HG03571 (cell line): Measurements from ENCODE around the gene CLTC.

Experiments
- ATAC-seq: cut with Tn5 transposase; IDR thresholded peaks from one replicate; pipeline ENCODE4 v1.9.1; 2021; ENCODE audit not compliant: unreplicated experiment

CLTC gene

GRCh38 chr17:59678918-59679317 is 59.2 kb downstream of the CLTC start:
- no peak for ATAC-seq

- ATAC-seq, result no peak
Observed at GRCh38 chr17:59680314-59680713, 60.6 kb downstream of the CLTC start.

GRCh38 chr17:59683283-59683682 is 63.6 kb downstream of the CLTC start:
- no peak for ATAC-seq

GRCh38 chr17:59684967-59685366 is 65.3 kb downstream of the CLTC start:
- ATAC-seq, result no peak

GRCh38 chr17:59688008-59688407 is 68.3 kb downstream of the CLTC start:
- no peak for ATAC-seq

- ATAC-seq, result no peak
Observed at GRCh38 chr17:59688496-59688895, 68.8 kb downstream of the CLTC start.

- ATAC-seq, result no peak
Observed at GRCh38 chr17:59693582-59693981, 73.9 kb downstream of the CLTC start.

GRCh38 chr17:59694344-59694743 is 74.6 kb downstream of the CLTC start:
- ATAC-seq, result no peak

- ATAC-seq, result no peak
Observed at GRCh38 chr17:59695945-59696681, 76.4 kb downstream of the CLTC start.

- ATAC-seq, result no peak
Observed at GRCh38 chr17:59696682-59697277, 77.1 kb downstream of the CLTC start.

- no peak for ATAC-seq
Observed at GRCh38 chr17:59698143-59698542, 78.4 kb downstream of the CLTC start.

GRCh38 chr17:59699218-59699617 is 79.5 kb downstream of the CLTC start:
- no peak for ATAC-seq

- no peak for ATAC-seq
Observed at GRCh38 chr17:59699786-59700185, 80.1 kb downstream of the CLTC start.

GRCh38 chr17:59702304-59702703 is 82.6 kb downstream of the CLTC start:
- no peak for ATAC-seq

GRCh38 chr17:59707149-59707970 is 87.7 kb downstream of the CLTC start, which contains the start of the genes PTRH2 and VMP1:
TSS of gene PTRH2 (minus strand) at chr17:59707430. CDS start at chr17:59697978, 9,452 bp downstream.
TSS of gene VMP1 (plus strand) at chr17:59707654. CDS start at chr17:59731447, 23,793 bp downstream.
- peak; percentile 93 for ATAC-seq

- no peak for ATAC-seq
Observed at GRCh38 chr17:59707971-59708430, 88.3 kb downstream of the CLTC start.

GRCh38 chr17:59711936-59712335 is 92.2 kb downstream of the CLTC start:
- no peak for ATAC-seq

GRCh38 chr17:59712862-59713261 is 93.2 kb downstream of the CLTC start:
- no peak for ATAC-seq

- ATAC-seq, result no peak
Observed at GRCh38 chr17:59714255-59714654, 94.6 kb downstream of the CLTC start.

- ATAC-seq, result no peak
Observed at GRCh38 chr17:59716427-59716826, 96.7 kb downstream of the CLTC start.

GRCh38 chr17:59719526-59719925 is 99.8 kb downstream of the CLTC start:
- ATAC-seq, result no peak

- no peak for ATAC-seq
Observed at GRCh38 chr17:59722623-59723022, 102.9 kb downstream of the CLTC start.
